Ishikawa (cell line): ENCODE measurements around the gene STK32C.

ENCODE experiments used
- EP300 ChIP-seq: IDR thresholded peaks from 2 replicates; pipeline ENCODE4 v1.6.1; 2012; ENCODE audit warnings: borderline replicate concordance
- TEAD4 ChIP-seq: IDR thresholded peaks from 2 replicates; pipeline ENCODE4 v1.6.1; 2012
- YY1 ChIP-seq: IDR thresholded peaks from 2 replicates; pipeline ENCODE4 v1.6.1; 2012; ENCODE audit warnings: low read depth
- TF ChIP-seq, protein P1 (sequence below): IDR thresholded peaks from 2 replicates; pipeline ENCODE4 v1.6.1; 2012; ENCODE audit warnings: low read depth, mild to moderate bottlenecking

GRCh38 chr10:132322586-132323048 lies 14.9 kb upstream of the STK32C start:
- TF ChIP-seq EP300 = no peak
- TF ChIP-seq TEAD4 = no peak
- TF ChIP-seq, protein P1, sequence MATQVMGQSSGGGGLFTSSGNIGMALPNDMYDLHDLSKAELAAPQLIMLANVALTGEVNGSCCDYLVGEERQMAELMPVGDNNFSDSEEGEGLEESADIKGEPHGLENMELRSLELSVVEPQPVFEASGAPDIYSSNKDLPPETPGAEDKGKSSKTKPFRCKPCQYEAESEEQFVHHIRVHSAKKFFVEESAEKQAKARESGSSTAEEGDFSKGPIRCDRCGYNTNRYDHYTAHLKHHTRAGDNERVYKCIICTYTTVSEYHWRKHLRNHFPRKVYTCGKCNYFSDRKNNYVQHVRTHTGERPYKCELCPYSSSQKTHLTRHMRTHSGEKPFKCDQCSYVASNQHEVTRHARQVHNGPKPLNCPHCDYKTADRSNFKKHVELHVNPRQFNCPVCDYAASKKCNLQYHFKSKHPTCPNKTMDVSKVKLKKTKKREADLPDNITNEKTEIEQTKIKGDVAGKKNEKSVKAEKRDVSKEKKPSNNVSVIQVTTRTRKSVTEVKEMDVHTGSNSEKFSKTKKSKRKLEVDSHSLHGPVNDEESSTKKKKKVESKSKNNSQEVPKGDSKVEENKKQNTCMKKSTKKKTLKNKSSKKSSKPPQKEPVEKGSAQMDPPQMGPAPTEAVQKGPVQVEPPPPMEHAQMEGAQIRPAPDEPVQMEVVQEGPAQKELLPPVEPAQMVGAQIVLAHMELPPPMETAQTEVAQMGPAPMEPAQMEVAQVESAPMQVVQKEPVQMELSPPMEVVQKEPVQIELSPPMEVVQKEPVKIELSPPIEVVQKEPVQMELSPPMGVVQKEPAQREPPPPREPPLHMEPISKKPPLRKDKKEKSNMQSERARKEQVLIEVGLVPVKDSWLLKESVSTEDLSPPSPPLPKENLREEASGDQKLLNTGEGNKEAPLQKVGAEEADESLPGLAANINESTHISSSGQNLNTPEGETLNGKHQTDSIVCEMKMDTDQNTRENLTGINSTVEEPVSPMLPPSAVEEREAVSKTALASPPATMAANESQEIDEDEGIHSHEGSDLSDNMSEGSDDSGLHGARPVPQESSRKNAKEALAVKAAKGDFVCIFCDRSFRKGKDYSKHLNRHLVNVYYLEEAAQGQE = no peak
- no peak for TF ChIP-seq YY1
